SIG-M5 (cell line): ENCODE data around the gene GRK5.
"Not testable (repeated sequence)": the region's sequence is repeated elsewhere in the genome, so short reads cannot be mapped to it uniquely, and the experiment has no call there.

ENCODE experiments used
- DNase-seq: peaks from one replicate; lab custom pipeline; 2025; lab: John Stamatoyannopoulos, UW

GRK5 gene

DNA sequence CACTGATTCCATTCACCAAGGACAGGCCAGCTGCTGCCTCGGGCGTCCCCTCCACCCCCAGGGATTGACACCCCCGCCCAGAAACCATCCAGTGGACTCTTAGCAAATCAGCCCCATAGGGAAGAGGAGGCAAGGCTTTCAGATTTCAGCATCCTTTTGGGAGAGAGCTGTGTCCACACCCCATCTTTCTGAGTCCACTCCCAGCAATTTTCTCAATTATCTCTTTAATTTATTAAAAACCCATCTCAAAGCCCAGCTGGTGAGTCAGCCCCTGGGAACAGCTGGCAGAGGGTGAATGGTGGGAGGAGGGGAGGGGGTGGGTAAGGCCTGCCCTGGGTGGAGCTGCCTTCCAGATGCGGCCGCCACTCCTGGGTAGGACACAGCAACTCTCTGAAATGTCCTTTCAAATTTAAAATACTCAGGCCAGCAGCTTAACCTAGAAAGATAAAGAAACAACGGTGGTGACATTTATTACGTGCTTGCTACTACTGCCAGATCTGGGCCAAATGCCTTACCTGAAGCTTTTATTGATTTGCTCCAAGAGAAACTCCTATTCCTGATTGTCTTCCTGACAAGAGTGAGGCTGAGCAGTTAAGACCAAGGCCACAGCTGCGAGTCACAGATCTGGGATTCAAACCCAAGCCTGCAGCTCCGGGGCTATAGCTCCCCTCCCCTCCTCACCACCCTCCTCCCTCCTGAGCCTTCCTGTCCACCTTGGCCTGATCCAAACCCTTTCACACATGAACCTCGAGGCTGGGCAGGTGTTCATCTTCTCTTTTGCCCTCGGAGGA lies 214.7 kb downstream of the GRK5 start:
- no peak for DNase-seq

DNA sequence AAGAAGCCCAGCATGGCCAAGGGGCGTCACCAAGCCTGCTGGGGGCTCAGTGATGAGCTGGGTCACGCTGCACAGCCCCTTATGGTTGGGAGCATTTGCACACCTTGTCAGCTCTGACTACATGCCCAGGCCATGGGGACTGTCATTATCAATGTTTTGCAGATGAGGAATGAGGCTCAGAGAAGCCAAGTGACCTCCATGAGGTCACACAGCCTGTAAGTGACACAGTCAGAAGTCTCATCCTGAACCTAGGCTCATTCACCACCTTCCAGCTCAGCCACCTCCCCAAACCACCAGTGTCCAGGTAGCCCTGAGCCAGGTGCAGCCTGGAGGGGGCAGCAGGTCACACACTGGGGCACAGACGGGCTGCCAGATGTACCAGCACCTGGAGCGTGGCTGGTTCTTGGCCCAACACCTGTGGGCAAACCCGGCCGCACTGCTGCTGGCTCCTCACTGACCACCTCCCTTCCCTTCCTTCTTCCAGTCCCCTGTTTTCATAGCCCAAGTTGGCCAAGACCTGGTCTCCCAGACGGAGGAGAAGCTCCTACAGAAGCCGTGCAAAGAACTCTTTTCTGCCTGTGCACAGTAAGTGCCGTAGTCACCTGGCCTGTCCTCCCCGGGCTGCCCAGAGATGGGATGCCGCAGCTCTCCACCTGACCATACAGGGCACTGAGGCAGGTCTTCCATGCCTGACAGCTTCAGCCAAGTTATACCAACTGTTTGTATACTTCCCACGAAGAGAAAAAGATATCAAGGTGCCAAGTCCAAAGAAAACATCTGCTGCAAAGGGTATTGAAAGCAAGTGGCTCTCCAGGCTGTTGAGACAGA lies 215.5 kb downstream of the GRK5 start:
- no peak for DNase-seq

DNA sequence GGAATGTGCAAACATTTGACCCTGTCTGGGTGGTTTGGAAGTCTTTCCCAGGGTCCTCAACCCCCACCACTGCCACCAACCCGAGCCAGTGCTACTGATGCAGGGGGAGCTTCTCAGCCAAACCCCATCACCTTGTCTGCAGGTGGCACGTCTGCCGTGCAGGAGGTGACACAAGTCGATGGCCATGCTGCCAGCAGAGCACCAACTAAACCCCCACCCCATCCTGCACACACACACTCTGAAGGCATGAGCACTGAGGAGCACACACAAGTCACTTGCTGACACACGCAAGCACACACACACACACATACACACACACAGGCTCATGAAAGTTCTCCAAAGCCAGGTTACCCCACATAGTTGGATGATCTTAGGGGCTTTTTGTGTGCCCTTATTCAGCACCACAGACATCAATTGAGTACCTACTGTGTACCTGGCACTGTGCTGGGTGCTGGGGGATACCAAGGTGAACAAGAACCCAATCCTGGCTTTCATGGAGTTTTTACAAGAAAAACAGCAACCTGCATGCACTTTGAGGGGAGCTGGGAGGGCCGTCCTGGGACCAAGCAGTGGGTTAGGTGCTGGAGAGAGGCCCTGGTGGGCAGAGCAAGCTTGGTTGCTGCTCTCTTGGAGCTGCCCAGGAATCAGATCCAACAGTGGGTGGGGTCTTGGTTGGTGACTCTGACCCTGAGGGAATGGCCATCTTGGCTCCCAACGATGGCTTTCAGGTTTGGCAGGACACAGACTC lies 216.3 kb downstream of the GRK5 start:
- DNase-seq, result no peak

DNA sequence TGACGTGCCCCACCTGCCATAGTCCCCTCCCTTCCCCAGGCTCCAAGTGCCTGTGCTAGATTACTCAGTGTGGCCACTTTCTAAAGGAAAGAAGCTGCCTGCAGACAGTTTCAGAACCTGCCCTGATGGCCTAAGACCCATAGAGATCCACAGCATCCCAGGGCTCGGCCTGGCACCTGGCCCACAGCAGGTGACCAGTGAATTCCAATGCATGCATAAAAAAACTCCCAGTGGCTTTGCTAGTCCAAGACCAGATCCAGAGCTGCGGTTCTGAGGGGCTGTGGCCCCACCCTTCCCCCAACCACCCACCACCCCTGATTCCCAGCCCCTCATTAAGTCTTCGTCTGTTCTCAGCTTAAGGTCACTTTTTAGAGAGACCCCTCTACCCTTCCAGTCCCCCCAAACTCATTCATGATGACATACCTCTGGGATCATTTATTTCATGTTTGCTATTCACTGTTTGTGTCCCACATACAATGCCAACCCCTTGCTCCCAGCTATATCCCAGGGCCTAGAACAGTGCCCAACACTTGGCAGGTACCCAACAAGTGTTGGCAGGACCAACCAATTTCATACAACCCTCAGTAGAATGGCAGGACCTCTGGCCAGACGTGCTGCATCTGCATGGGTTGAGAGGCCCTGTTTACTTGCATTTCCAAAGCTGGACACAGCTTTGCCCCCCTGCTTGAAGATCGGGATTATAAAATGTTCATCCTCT lies 217.0 kb downstream of the GRK5 start:
- no peak for DNase-seq

DNA sequence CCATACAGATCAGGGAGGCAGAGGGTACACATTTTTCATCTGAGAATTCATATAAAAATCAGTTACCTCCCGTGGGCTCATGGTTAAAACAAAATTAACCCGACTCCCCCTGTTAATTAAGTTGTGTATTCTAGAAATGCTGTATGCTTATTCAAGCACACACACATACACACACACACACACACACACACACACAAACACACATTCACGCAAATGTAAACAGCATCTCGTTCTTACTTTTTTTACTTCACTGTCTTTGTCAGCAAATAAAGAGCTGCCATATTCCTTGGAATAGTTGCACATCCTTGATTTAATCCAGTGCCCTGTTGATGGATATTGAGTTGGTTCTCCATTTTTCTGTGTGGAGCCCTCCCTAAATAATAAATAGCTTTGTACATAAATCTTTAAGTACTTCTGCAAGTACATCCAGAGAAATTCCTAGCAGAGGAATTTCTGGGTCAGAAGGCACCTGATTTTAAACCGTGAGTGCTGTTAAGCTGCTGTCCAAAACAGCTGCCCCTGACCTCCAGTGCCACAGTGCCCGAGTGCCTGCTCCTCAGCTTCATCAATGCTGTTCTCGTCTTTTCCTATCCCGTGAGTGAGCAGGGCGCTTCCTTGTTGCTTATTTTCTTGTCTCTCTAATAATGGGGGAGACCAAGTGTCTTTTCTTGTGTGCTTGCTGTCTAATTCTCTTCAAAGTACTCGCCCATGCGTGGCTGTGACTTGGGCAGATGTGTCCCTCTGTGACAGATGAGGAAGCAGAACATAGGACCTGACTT lies 217.9 kb downstream of the GRK5 start:
- DNase-seq, result no peak

DNA sequence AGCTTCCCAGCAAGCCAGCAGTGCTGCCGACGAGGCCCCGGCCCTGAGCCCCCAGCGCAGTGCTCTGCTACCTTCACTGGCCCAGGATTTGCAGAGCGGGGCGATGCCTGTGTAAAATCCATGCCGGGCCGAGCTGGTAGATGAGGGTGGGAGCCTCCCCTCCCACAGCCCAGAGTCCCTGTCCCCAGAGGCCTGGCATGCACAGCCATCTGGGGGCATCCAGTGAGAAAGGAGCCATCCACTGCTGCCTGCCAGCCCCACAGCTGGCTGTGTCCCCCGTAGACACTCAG lies 218.5 kb downstream of the GRK5 start:
- DNase-seq, result no peak

DNA sequence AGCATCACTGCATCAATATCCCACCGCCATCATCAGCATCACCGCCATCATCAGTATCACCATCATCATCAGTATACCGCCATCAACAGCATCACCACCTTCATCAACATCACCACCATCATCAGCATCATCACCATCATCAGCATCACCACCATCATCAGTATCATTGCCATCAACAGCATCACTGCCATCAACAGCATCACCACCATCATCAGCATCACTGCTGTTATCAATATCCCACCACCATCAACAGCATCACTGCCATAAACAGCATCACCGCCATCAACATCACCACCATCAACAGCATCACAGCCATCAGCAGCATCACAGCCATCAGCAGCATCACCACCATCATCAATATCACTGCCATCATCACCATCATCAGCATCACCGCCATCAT lies 219.3 kb downstream of the GRK5 start:
- DNase-seq, result no peak

GRCh38 chr10:119427263-119427864 lies 220.0 kb downstream of the GRK5 start:
- no peak for DNase-seq

DNA sequence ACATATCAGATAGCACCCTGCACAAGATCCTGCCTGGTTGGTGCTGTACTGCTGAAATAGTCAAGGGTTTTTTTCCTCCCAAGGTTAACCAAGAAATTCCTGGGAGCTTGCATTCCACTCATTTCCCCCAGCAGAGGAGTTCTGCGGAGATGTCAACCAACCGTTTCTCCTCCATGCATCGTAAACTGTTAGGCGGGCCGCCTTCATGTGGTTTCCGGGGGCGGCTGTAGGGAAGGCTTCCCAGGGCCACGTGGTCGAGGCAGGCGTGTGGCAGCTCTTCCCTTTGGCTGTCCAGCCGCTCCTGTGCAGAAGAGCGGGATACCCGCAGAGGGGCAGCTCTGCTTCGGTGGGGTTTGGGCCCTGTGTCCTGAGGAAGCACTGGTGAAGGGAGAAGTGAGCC lies 221.4 kb downstream of the GRK5 start:
- DNase-seq, result no peak

- DNase-seq, result no peak
These were observed 222.4 kb downstream of the GRK5 start for GRCh38 chr10:119429771-119430170.

GRCh38 chr10:119431034-119431772 lies 223.8 kb downstream of the GRK5 start:
- DNase-seq, result no peak

DNA sequence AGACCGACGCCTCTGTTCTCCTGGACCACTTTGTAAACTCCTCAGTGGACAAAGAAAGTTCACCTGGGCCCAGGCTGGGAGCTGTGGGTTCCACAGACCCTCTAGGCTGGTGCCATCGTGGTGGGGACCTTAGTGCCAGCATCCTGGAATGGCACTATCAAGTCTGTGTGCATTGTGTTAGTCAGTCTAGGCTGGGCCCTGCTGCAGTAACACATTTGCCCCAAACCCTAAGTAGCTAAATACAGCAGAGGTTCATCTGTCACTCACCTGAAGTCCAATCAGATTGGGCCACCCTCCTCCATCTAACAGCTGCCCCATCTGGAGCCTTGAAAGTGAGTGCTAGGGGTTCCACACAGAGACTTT lies 224.4 kb downstream of the GRK5 start:
- DNase-seq, result no peak

DNA sequence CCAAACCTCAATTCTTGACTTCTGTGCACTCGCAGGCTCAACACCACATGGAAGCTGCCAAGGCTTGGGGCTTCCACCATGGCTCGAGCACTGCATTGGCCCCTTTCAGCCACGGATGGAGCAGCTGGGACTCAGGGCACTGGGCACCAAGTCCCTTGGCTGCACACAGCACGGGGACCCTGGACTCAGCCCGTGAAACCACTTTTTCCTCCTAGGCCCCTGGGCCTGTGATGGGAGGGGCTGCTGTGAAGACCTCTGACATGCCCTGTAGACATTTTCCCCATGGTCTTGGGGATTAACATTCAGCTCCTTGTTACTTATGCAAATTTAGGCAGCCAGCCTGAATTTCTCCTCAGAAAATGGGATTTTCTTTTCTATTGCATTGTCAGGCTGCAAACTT lies 227.6 kb downstream of the GRK5 start:
- not testable (repeated sequence) for DNase-seq

- DNase-seq, result no peak
These were observed 231.3 kb downstream of the GRK5 start for GRCh38 chr10:119438717-119439116.

DNA sequence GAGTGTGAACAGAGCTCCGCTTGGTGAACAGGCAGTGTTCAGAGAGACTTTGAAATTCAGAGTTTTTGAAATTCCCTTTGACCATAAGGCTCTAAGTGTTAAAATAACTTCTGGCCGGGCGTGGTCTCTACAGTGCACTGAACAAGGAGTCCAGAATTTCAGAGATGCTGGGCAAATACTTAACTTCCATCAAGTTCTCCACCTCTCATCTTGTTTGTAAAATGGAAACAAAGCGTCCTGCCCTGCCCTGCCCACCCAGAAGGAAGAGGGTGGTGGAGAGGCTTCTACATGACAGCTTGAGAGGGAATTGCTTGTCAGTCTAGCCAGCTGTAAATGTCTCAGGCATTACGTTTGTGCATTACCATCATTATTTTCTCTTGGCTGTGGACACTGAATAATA lies 232.6 kb downstream of the GRK5 start:
- DNase-seq, result no peak

DNA sequence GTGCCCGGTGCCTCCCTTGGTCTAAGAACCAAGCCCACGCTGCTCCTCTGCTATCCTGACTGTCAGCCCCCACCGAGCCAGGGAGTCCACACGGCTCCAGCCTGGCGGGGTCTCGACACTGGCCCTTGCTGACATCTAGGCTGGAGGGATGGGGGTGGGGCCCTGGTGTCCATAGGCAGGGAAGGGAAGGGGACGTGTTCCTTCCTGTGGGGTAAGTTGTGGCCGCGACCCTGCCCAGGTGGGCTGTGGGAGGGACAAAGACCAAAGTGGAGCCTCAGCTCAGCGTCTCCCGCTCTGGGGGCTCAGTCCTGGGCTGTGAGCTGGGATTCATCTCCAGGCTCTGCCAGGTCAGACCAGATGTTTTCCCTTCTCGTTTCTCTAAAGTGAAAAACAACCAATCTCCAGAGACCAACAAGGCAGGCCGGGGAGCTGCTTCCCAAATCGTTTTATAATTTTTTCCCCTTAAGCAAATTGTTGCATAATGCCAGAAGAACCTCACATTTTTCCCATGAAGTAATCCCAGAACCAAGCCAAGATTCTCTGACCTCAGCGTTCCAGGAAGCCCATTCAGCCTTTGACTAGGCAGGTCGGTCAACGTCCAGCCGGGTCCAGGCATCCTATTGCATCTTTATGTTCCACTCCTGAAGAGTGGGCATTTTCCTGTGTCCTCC lies 233.9 kb downstream of the GRK5 start:
- DNase-seq, result no peak

DNA sequence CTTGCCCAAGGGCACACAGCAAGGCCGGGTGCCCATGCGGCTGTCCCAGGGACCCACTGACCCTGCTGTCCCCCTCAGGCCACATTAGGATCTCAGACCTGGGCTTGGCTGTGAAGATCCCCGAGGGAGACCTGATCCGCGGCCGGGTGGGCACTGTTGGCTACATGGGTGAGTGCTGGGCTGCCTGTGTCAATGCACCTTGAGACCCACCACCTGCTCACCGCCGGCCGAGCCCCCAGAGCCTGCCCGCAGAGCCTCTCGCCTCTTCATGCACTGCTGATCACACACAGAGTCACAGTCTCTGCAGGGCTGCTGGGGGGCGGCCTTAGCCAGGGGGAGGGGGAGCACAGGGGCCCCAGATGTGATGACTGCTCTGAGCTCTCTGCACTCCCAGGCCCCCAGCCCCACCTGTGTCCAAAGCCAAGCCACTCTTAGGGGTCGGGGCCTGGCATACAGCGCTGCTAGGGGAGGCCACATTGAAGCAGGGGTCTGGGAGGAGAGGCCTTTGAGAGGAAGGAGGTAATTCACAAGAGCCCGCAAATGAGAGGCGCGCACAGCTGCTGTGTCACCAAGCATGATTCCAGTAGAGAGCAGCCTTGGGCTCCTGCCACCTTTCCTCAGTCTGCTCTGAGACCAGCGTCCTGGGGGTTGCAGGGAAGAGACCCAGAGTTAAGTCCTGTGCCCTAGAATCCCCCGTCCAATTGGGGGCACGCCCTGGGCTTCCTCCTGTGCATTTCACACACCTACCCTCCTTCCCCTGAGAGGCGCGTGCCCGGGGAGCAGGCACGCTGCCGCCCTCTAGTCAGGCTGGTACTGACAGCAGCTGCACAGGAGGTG lies 234.8 kb downstream of the GRK5 start:
- no peak for DNase-seq

DNA sequence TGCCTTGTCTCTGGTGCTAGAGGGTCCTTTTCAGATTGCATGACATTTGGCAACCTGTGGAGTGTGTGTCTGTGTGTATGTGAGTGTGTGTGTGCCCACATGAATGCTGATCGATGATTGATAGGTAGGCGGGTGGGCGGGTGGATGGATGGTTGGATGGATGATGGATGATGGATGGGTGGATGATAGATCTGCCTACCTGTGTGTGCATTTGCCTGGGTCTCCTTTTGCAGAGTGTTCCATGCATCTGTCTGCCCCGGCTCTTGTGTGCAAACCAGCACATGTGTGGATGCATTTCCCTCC lies 235.3 kb downstream of the GRK5 start:
- DNase-seq, result no peak

DNA sequence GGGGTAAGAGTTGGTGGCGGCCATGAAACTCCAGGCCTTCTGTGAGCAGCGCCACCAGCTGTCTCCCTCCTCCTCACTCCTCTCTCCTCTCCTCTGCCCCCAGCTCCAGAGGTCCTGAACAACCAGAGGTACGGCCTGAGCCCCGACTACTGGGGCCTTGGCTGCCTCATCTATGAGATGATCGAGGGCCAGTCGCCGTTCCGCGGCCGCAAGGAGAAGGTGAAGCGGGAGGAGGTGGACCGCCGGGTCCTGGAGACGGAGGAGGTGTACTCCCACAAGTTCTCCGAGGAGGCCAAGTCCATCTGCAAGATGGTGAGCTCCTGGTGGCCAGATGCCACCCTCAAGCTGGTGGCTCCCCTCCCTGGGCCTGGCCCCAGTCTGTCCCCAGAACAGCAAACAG lies 236.1 kb downstream of the GRK5 start:
- DNase-seq, result no peak
